GM18505 (cell line): Measurements from ENCODE around the gene CDC42SE2.
A peak's percentile ranks its signal among the peaks of the same experiment; 100 is the strongest.
"Not testable (repeated sequence)": the region's sequence is repeated elsewhere in the genome, so short reads cannot be mapped to it uniquely, and the experiment has no call there.

Source experiments
- ATAC-seq: cut with Tn5 transposase; IDR thresholded peaks from one replicate; pipeline ENCODE4 v1.9.1; 2021; ENCODE audit not compliant: unreplicated experiment
- POLR2A ChIP-seq: IDR thresholded peaks from 4 replicates; pipeline ENCODE4 v1.6.1; 2011; ENCODE audit warnings: borderline replicate concordance; ENCODE audit not compliant: insufficient read depth, insufficient read length; ENCODE audit errors: extremely low read depth

The CDC42SE2 gene

DNA sequence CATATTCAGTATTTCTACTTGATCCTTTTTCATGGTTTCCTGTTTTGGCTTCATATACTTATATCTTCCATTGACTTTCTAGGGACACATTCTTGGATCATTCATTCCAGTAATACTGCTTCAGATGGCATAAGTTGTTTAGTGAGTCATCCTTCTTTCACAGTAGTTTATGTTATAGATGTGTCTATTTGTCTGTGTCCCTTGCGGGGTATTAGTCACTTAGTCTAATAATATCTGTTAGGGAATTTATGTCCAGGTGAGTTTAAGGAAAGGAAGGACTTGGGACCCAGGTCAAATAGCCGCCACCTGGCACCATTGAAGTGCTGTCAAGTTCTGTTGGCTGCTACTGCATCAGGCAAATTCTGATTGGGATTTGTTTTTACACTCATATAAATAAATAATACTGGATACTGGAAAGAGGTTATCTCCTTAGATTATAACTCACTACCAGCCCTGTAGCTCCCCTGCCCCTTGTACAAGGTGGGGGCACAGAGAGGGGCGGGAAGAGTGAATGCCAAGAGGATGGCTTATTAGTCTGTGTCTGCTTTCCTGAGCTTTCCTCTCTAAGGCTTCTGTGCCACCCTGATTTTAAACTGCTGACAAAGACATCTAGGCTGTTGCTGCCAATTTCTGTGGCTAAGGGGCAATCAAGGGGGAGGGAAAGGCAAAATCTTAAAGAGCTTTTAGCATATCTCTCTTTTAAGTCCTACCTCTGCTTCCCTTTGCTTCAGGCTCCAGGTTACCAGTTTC is 64.9 kb downstream of the CDC42SE2 start:
- no peak for ATAC-seq
- no peak for TF ChIP-seq POLR2A

DNA sequence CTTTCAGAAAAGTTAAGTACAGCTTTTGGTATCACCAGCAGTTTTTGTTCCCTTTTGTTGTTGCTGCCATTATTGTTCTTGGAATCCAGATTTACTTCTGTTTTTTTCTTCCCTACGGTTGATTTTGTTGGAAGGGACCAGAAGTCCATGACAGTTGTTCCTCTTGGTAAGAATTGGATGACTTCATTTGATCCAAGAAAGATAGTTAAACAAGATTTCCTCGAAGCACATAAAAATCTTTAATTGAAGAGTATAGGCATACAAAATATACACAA is 65.4 kb downstream of the CDC42SE2 start:
- ATAC-seq = no peak
- no peak for TF ChIP-seq POLR2A

DNA sequence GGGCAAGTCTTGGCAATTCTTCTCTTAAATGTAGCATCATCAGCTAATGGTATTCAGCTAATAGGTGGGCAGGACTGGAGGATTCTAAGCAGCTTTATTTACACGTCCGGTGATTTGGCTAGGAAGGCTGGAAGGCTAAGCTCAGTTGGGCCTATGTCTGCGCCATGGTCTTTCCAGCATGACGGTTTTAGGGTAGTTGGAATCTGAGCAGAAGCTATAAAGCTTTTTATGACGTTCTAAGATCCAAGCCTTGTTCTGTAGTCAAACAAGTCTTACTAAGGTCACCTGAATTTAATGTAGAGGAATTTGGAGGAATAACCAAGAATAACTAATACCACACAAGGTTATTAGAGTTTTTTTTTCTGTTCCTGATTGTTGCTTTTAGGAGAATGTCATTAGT is 66.2 kb downstream of the CDC42SE2 start:
- ATAC-seq = no peak
- no peak for TF ChIP-seq POLR2A

DNA sequence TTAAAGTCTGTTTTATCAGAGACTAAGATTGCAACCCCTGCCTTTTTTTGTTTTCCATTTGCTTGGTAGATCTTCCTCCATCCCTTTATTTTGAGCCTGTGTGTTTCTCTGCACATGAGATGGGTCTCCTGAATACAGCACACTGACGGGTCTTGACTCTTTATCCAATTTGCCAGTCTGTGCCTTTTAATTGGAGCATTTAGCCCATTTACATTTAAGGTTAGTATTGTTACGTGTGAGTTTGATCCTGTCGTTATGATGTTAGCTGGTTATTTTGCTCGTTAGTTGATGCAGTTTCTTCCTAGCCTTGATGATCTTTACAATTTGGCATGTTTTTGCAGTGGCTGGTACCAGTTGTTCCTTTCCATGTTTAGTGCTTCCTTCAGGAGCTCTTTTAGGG is 71.9 kb downstream of the CDC42SE2 start:
- ATAC-seq = not testable (repeated sequence)

DNA sequence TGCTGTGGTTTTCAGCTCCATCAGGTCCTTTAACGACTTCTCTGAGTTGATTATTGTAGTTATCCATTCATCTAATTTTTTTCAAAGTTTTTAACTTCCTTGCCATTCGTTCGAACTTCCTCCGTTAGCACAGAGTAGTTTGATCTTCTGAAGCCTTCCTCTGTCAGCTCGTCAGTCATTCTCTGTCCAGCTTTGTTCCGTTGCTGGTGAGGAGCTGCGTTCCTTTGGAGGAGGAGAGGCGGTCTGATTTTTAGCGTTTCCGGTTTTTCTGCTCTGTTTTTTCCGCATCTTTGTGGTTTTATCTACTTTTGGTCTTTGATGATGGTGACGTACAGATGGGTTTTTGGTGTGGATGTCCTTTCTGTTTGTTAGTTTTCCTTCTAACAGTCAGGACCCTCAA is 72.9 kb downstream of the CDC42SE2 start:
- not testable (repeated sequence) for ATAC-seq

DNA sequence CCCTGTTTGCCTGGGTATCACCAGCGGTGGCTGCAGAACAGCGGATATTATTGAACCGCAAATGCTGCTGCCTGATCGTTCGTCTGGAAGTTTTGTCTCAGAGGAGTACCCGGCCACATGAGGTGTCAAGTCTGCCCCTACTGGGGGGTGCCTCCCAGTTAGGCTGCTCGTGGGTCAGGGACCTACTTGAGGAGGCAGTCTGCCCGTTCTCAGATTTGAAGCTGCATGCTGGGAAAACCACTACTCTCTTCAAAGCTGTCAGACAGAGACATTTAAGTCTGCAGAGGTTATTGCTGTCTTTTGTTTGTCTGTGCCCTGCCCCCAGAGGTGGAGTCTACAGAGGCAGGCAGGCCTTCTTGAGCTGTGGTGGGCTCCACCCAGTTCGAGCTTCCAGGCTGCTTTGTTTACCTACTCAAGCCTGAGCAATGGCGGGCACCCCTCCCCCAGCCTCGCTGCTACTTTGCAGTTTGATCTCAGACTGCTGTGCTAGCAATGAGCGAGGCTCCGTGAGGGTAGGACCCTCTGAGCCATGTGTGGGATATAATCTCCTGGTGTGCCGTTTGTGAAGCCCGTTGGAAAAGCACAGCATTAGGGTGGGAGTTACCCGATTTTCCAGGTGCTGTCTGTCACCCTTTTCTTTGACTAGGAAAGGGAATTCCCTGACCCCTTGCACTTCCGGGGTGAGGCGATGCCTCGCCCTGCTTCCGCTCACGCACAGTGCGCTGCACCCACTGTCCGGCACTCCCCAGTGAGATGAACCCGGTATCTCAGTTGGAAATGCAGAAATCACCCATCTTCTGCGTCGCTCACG is 73.6 kb downstream of the CDC42SE2 start:
- not testable (repeated sequence) for ATAC-seq

DNA sequence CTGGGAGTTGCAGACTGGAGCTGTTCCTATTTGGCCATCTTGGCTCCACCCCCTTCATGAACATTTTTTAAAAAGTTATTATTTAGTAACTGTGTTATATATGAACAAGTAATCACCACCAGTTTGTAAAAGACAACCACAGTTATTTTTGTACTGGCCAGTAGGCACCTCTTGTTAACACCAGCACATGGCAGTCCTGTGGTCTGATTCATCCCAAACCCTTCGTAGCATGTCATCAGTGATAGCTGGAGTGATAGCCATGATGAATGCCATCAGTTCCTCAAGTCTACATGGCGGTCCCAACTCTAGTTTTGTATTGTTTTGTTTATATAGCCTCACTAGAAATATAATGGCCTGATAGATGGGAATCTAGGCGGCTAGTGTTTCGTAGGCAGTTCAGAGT is 74.2 kb downstream of the CDC42SE2 start:
- TF ChIP-seq POLR2A = no peak

DNA sequence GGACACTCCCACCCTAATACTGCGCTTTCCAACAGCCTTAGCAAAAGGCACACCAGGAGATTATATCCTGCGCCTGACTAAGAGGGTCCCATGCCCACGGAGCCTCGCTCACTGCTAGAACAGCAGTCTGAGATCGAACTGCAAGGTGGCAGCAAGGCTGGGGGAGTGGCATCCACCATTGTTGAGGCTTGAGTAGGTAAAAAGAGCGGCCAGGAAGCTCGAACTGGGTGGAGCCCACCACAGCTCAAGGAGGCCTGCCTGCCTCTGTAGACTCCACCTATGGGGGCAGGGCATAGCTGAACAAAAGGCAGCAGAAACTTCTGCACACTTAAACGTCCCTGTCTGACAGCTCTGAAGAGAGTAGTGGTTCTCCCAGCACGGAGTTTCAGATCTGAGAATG is 80.4 kb downstream of the CDC42SE2 start:
- ATAC-seq = not testable (repeated sequence)

More for the DNA sequence above, 74.2 kb downstream of the CDC42SE2 start:
- ATAC-seq = no peak

DNA sequence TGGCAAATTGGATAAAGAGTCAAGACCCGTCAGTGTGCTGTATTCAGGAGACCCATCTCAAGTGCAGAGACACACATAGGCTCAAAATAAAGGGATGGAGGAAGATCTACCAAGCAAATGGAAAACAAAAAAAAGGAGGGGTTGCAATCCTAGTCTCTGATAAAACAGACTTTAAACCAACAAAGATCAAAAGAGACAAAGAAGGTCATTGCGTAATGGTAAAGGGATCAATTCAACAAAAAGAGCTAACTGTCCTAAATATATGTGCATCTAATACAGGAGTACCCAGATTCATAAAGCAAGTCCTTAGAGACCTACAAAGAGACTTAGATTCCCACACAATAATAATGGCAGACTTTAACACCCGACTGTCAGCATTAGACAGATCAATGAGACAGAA is 82.4 kb downstream of the CDC42SE2 start:
- ATAC-seq = not testable (repeated sequence)

DNA sequence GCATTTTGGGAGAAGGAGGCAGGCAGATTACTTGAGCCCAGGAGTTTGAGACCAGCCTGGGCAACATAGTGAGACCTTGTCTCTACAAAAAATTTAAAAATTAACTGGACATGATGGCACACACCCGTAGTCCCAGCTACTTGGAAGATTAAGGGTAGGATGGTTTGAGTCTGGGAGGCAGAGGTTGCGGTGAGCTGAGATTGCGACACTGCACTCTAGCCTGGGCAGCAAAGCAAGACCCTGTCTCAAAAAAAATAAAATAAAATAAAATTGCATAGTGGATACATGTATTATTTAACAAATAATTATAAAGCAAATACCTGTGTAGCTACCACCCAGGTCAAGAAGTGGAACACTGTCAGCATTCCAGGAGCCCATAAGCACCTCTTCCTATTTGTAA is 90.1 kb downstream of the CDC42SE2 start:
- no peak for TF ChIP-seq POLR2A
- no peak for ATAC-seq

DNA sequence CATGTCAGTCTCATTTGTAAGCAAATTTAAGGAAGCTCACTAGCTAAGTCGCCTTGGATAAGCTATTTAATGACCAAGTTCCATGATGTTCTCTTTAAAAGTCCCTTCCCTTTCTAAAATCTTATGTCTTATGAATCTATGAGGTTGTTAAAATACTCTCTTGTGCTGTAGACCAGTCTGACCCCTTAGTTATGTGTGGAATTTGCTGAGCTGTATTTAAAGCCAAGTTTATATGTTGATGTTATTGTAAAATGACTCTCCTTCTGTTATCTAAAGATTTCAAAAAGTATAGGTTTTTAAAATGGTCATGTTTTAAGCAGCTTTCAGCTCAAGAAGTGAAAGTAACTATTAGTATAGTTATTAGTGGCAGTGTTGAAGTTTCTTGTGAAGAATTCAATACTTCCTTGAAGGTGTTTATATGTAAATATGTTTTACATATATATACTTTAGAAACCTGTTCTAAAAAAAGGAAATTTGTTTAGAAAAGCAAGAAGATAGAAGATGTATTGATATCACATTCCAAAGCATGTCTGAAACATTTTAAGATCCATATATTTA is 92.2 kb downstream of the CDC42SE2 start:
- no peak for TF ChIP-seq POLR2A

DNA sequence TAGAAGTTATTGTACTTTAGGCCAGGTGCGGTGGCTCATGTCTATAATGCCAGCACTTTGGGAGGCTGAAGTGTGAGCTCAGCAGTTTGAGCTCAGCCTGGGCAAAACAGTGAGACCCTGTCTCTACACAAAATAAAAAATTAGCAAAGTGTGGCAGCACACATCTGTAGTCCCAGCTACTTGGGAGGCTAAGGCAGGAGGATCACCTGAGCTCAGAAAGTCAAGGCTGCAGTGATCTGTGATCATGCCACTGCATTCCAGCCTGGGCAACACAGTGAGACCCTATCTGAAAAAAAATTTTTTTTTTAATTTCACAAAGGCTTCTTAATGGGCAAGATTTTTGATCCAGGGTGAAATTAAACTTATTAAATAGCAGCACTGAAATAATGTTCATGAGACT is 92.8 kb downstream of the CDC42SE2 start:
- TF ChIP-seq POLR2A = no peak
- ATAC-seq = no peak

More for the DNA sequence above, 92.2 kb downstream of the CDC42SE2 start:
- no peak for ATAC-seq

DNA sequence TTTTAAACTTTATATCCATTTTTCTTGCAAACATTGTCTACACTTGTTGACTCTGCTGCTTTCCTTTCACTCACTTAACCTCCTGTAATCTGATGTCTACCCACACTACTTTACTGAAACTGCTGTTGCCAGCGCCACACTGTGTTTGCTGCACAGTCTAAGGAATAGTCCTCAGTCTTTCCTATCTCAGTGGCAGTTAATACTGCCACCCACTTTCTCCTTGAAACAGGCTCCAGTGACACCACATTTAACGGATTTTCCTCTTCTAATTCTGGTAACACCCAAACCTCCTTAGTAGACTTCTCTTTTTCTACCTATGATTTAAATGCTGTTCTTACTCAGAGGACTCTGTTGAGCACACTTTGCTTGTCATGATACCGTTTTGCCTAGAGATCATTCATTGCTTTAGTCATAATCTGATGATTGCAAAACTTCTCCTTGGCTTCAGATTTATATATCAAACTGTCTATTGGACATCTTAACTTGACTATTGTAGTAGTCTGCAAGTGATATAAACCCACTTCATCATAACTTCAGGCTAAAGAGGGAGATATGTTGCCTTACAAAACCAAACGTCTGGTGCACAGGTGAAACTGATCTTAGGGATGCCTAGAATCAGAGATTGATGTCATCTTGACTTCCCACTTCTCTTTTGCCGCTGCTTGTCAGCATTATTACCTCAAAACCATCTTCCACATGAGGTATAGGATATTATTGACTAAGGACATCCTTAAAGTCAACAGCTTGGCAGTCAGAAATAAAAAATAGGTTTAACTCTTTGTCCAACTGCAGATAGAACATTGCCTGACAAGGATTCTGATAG is 94.1 kb downstream of the CDC42SE2 start:
- peak; percentile 40 for ATAC-seq
- TF ChIP-seq POLR2A = no peak
